ENCODE results near the gene RHOD.

GRCh38 chr11:67033661-67034166 is 22.9 kb upstream of the RHOD start:
- TF ChIP-seq CTCF (IDR thresholded peaks at IDR 0.05) (no peak), POLR2A (IDR thresholded peaks at IDR 0.05) (no peak)
